Psoas muscle (tissue), 8 donors: ENCODE data around the gene ABCC1. TPM values are rescaled to one million over a fixed set of nuclear protein-coding genes. Genes with fewer than 3 reads are reported as not detected.

ENCODE experiments used
- ATAC-seq, 4 donors: fragments of 200-7000 bp; cut with Tn5 transposase; one replicate each; pipeline ENCODE4 v1.9.1; 2020; ENCODE audit warnings: moderate library complexity in 3 of 4, mild to moderate bottlenecking in 2 of 4
- DNase-seq, 2 donors: peaks; one replicate each; pipeline ENCODE4 v3.0.0-alpha.2; 2020
- H3K27ac ChIP-seq: fragments of 200-600 bp; one replicate; pipeline ENCODE4 v1.8.0; 2022
- H3K27me3 ChIP-seq, 3 donors: fragments of 200-600 bp in 1 of 3; one replicate each; pipeline versions ENCODE4 v1.6.1 to v1.8.0; 2013 to 2022; ENCODE audit warnings: low read length in 2 of 3, mild to moderate bottlenecking in 2 of 3, moderate library complexity in 1 of 3; ENCODE audit not compliant: insufficient read depth in 3 of 3
- H3K36me3 ChIP-seq, 2 donors: fragments of 200-600 bp in 1 of 2; one replicate each; pipeline versions ENCODE4 v1.6.1 to v1.8.0; 2013 to 2022; ENCODE audit warnings: low read depth in 1 of 2, mild to moderate bottlenecking in 1 of 2, moderate library complexity in 1 of 2; ENCODE audit not compliant: insufficient read depth in 1 of 2
- H3K4me1 ChIP-seq: fragments of 200-600 bp; one replicate; pipeline ENCODE4 v1.8.0; 2022
- H3K4me3 ChIP-seq: fragments of 200-600 bp; one replicate; pipeline ENCODE4 v1.8.0; 2022; ENCODE audit warnings: mild to moderate bottlenecking
- H3K9me3 ChIP-seq: fragments of 200-600 bp; one replicate; pipeline ENCODE4 v1.8.0; 2022
- CTCF ChIP-seq: fragments of 200-600 bp; IDR thresholded peaks from one replicate; pipeline ENCODE4 v1.8.0; 2022; ENCODE audit warnings: antibody characterized with exemption
- WGBS, 3 donors: extraction: QIAGEN DNeasy Blood & Tissue Kit; methylation state at CpG; one replicate each; pipeline versions ENCODE4 v1.1.6 to v1.1.7; 2013; 5-methylcytosine and 5-hydroxymethylcytosine counted together
- intact Hi-C, 2 donors: fragments of 100-400 bp; cut with DNase I; formaldehyde crosslinking; loops; one replicate each; pipeline versions ENCODE4 v1.11.0 to v1.14.2; 2022
- polyA plus RNA-seq, 3 donors: library from polyadenylated mRNA; stranded (reverse); fragments of 200-250 nt; gene quantifications; one replicate each; pipeline ENCODE4 v1.2.3, GENCODE V29; 2013
- total RNA-seq, 4 donors: library from RNA; stranded (reverse); fragmentation: NEBNext Ultra II Directional in 2 of 4; extraction: Animal tissue kit (Norgen Biotek cat#: 25700) in 2 of 4; gene quantifications; one replicate each; pipeline versions ENCODE4 v1.2.1 to v1.2.4, GENCODE V29; 2021 to 2023
- donor health status: healthy with polysubstance abuse.
- donor health status: DM: no; HTN: no; CAD: no; lungs with moderate emphysema.
- donor health status: Bipolar disorder and iron deficiency.
- donor health status: healthy.
- donor health status: DM: yes; HTN: yes; CAD: no.
- donor health status: DM: no; HTN: no; CAD: no.
- donor health status: DM: no; HTN: no; CAD: no.
- donor health status: DM: yes; HTN: yes; CAD: no.

The ABCC1 gene
- total and polyA plus RNA-seq, 7 donors = 7.4 to 36.5 (median 20.5) TPM

DNA sequence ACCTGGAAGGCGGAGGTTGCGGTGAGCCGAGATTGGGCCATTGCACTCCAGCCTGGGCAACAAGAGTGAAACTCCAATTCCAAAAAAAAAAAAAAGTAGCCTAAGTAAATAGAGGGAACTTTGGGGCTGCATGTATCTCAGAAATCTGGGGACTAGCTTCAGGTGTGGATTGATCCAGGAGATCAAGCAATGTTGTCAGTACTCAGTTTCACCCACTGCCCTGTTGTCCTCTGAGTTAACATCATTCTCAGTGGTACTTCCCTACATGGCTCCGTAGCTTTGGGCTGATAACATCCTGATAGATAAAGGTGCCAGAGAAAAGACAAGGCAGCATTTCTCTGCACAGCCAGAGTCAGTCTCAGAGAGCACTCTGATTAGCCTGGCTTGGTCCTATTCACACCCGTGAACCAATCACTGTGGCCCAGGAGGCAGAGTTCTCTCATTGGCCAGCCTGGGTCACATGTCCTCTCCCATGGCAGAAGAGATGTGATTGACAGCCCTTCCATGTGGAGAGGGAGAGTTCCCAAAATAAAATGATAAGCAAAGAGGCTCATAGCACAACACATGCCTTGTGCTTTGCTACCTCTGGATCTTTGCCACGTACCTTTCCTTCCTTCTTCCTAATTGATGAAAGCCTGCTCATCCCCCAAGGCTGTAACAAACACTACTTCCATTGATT lies 99.6 kb downstream of the ABCC1 start:
- Histone ChIP-seq H3K4me1 (peaks cover 30% of the 10 kb centered on the region), H3K27ac (peak overlapping the region; percentile 60), H3K27me3 (no peaks in the 10 kb centered on the region), H3K36me3 (peaks cover 6 to 78% of the 10 kb centered on the region in 2 donors), H3K4me3 (no peak overlapping the region), H3K9me3 (no peaks in the 10 kb centered on the region)
- no peak for TF ChIP-seq CTCF
- WGBS, 3 donors = 81 to 93% (median 88%) methylated on average over 6 of the region's 6 CpGs
- peak; percentile 81 to 88 (median 84) for ATAC-seq
- no peak for DNase-seq
- intact Hi-C loops = no loop called here

GRCh38 chr16:16050106-16050505 lies 100.7 kb downstream of the ABCC1 start:
- Histone ChIP-seq H3K27ac (peak overlapping the region; percentile 60), H3K36me3 (peaks cover 6 to 76% of the 10 kb centered on the region in 2 donors), H3K4me1 (peaks cover 28% of the 10 kb centered on the region), H3K27me3 (no peaks in the 10 kb centered on the region), H3K4me3 (no peak overlapping the region), H3K9me3 (no peaks in the 10 kb centered on the region)
- 34 to 51% (median 39%) methylated on average over 6 of the region's 6 CpGs for WGBS, 3 donors
- peak; percentile 64 to 91 (median 81) for ATAC-seq
- intact Hi-C loops = loop anchor here in 1 of 2 donors (10.0 kb wide), 1 partner anchor 45 kb away; no protein-coding TSS in a partner anchor
- no peak for TF ChIP-seq CTCF
- DNase-seq = no peak

DNA sequence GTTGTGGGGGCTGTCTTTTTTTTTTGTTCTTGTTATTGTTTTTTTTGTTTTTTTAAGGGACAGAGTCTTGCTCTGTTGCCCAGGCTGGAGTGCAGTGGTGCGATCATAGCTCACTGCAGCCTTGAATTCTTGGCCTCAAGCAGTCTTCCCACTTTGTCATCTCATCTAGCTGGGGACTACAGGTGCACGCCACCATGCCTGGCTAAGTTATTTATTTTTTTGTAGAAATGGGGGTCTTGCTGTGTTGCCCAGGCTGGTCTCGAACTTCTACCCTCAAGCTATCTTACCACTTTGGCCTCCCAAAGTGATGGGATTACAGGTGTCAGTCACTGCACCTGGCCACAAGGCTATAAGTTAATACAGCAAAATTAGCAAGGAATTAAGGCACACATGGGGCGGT lies 101.7 kb downstream of the ABCC1 start:
- Histone ChIP-seq H3K36me3 (peaks cover 6 to 74% of the 10 kb centered on the region in 2 donors), H3K4me3 (no peak overlapping the region), H3K4me1 (peaks cover 20% of the 10 kb centered on the region), H3K27me3 (no peaks in the 10 kb centered on the region), H3K9me3 (no peaks in the 10 kb centered on the region), H3K27ac (peak overlapping the region; percentile 60)
- no peak for DNase-seq
- whole genome bisulfite sequencing, 3 donors = 89 to 96% (median 94%) methylated on average over 4 of the region's 4 CpGs
- no peak for TF ChIP-seq CTCF
- intact Hi-C loops = loop anchor here in 1 of 2 donors (10.0 kb wide), 1 partner anchor 46 kb away; no protein-coding TSS in a partner anchor
- no peak for ATAC-seq

DNA sequence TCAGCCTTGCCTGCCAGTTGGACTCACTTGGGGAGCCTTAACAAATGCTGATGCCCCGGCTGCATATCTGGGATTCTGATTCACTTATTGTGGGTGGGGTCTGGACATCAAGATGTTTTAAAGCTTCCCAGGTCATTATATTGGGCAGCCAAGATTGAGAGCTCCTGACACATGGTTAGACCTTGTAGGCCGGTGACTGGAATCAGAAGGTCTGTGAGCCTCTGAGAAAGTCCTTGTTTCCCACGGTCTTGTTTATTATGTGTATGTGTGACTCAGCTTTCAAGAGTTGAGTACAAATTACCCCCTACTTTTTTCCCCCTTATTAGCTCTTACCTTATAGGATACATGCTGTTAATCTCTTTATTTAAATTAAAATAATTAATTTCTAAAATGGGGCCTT lies 103.5 kb downstream of the ABCC1 start:
- peaks cover 6 to 74% of the 10 kb centered on the region in 2 donors for H3K36me3 ChIP-seq
- DNase-seq (no peak), ATAC-seq (no peak)
- H3K27me3 ChIP-seq = no peaks in the 10 kb centered on the region
- no peak overlapping the region for H3K27ac ChIP-seq
- 90 to 96% (median 91%) methylated on average over 3 of the region's 3 CpGs for whole genome bisulfite sequencing, 3 donors
- TF ChIP-seq CTCF = no peak
- no peak overlapping the region for H3K4me3 ChIP-seq
- peaks cover 20% of the 10 kb centered on the region for H3K4me1 ChIP-seq
- H3K9me3 ChIP-seq = no peaks in the 10 kb centered on the region
- intact Hi-C loops = loop anchor here in 1 of 2 donors (10.0 kb wide), 1 partner anchor 48 kb away; no protein-coding TSS in a partner anchor
